NCI-H2227 (cell line): ENCODE data around the gene DNM3.

Source experiments
- DNase-seq: peaks from one replicate; lab custom pipeline; 2025; ENCODE audit not compliant: unreplicated experiment; lab: John Stamatoyannopoulos, UW

DNM3 gene

GRCh38 chr1:171817511-171818265, 23.6 kb upstream of the DNM3 start:
- DNase-seq = peak; percentile 22

GRCh38 chr1:171819946-171820345, 21.4 kb upstream of the DNM3 start:
- no peak for DNase-seq

GRCh38 chr1:171826973-171827372, 14.3 kb upstream of the DNM3 start:
- DNase-seq = no peak

- DNase-seq = no peak
Measured at GRCh38 chr1:171828794-171829193, 12.5 kb upstream of the DNM3 start.

- no peak for DNase-seq
Measured at GRCh38 chr1:171833091-171833825, 8.0 kb upstream of the DNM3 start.

- no peak for DNase-seq
Measured at GRCh38 chr1:171834821-171835220, 6.5 kb upstream of the DNM3 start.

- no peak for DNase-seq
Measured at GRCh38 chr1:171835891-171836290, 5.4 kb upstream of the DNM3 start.

GRCh38 chr1:171841931-171842761, 848 bp downstream of the DNM3 start:
- peak; percentile 23 for DNase-seq

GRCh38 chr1:171844381-171844780, 3.1 kb downstream of the DNM3 start:
- DNase-seq = no peak

GRCh38 chr1:171845998-171846397, 4.7 kb downstream of the DNM3 start:
- DNase-seq = no peak

GRCh38 chr1:171849245-171849898, 8.1 kb downstream of the DNM3 start:
- DNase-seq = no peak

GRCh38 chr1:171850651-171851350, 9.5 kb downstream of the DNM3 start:
- no peak for DNase-seq

- no peak for DNase-seq
Measured at GRCh38 chr1:171852272-171852671, 11.0 kb downstream of the DNM3 start.

- DNase-seq = no peak
Measured at GRCh38 chr1:171855381-171855780, 14.1 kb downstream of the DNM3 start.

GRCh38 chr1:171858696-171859095, 17.4 kb downstream of the DNM3 start:
- no peak for DNase-seq

- DNase-seq = no peak
Measured at GRCh38 chr1:171860696-171861095, 19.4 kb downstream of the DNM3 start.

GRCh38 chr1:171863531-171863930, 22.2 kb downstream of the DNM3 start:
- DNase-seq = no peak

- DNase-seq = no peak
Measured at GRCh38 chr1:171864308-171864707, 23.0 kb downstream of the DNM3 start.

- DNase-seq = no peak
Measured at GRCh38 chr1:171865106-171865505, 23.8 kb downstream of the DNM3 start.

- DNase-seq = no peak
Measured at GRCh38 chr1:171867236-171867635, 25.9 kb downstream of the DNM3 start.
